IPS-15b (cell line): ENCODE results near the gene ZNF580.

Experiments
- H3K27me3 ChIP-seq: one replicate; pipeline ENCODE4 v1.6.1; 2013; ENCODE audit warnings: low read length; ENCODE audit not compliant: control insufficient read depth, insufficient read depth
- H3K36me3 ChIP-seq: one replicate; pipeline ENCODE4 v1.6.1; 2013; ENCODE audit warnings: low read length; ENCODE audit not compliant: control insufficient read depth, insufficient read depth
- H3K4me1 ChIP-seq: one replicate; pipeline ENCODE4 v1.6.1; 2013; ENCODE audit warnings: mild to moderate bottlenecking, low read length; ENCODE audit not compliant: control insufficient read depth, insufficient read depth
- H3K4me3 ChIP-seq: one replicate; pipeline ENCODE4 v1.5.1; 2013; ENCODE audit warnings: low read depth, low read length
- H3K9ac ChIP-seq: one replicate; pipeline ENCODE4 v1.6.1; 2013; ENCODE audit warnings: low read depth, mild to moderate bottlenecking, low read length
- H3K9me3 ChIP-seq: one replicate; pipeline ENCODE4 v1.6.1; 2013; ENCODE audit warnings: mild to moderate bottlenecking, low read length; ENCODE audit not compliant: control insufficient read depth, insufficient read depth

Gene ZNF580

GRCh38 chr19:55640577-55641425 is at the start of gene ZNF580:
Gene ZNF580, plus strand, starts transcription at chr19:55641002. Its CDS starts 1,507 bp downstream, at chr19:55642509.
- peaks cover 5% of the 10 kb centered on the region for H3K4me1 ChIP-seq
- no peaks in the 10 kb centered on the region for H3K27me3 ChIP-seq
- peak within 1 kb of the TSS; percentile 66 for H3K9ac ChIP-seq
- H3K9me3 ChIP-seq, result no peaks in the 10 kb centered on the region
- peaks cover 13% of the 10 kb centered on the region for H3K36me3 ChIP-seq
- peak within 1 kb of the TSS; percentile 85 for H3K4me3 ChIP-seq

- no peaks in the 10 kb centered on the region for H3K9me3 ChIP-seq
- no peak overlapping the region for H3K9ac ChIP-seq
- peaks cover 2% of the 10 kb centered on the region for H3K4me1 ChIP-seq
- H3K4me3 ChIP-seq, result no peak overlapping the region
- H3K27me3 ChIP-seq, result no peaks in the 10 kb centered on the region
- H3K36me3 ChIP-seq, result peaks cover 7% of the 10 kb centered on the region
Measured at GRCh38 chr19:55591555-55591954, 49.2 kb upstream of the ZNF580 start.

GRCh38 chr19:55592391-55593090 is 48.3 kb upstream of the ZNF580 start:
- H3K9me3 ChIP-seq, result no peaks in the 10 kb centered on the region
- no peak overlapping the region for H3K9ac ChIP-seq
- H3K27me3 ChIP-seq, result no peaks in the 10 kb centered on the region
- no peak overlapping the region for H3K4me3 ChIP-seq
- H3K4me1 ChIP-seq, result no peaks in the 10 kb centered on the region
- H3K36me3 ChIP-seq, result peaks cover 7% of the 10 kb centered on the region

GRCh38 chr19:55593096-55593772 is 47.6 kb upstream of the ZNF580 start:
- Histone ChIP-seq H3K4me1 (peaks cover under 1% of the 10 kb centered on the region), H3K4me3 (no peak overlapping the region), H3K36me3 (peaks cover 7% of the 10 kb centered on the region), H3K9ac (no peak overlapping the region), H3K27me3 (no peaks in the 10 kb centered on the region), H3K9me3 (no peaks in the 10 kb centered on the region)

GRCh38 chr19:55594996-55595545 is 45.7 kb upstream of the ZNF580 start:
- Histone ChIP-seq H3K4me1 (peaks cover 5% of the 10 kb centered on the region), H3K36me3 (peaks cover 7% of the 10 kb centered on the region)

GRCh38 chr19:55596304-55596703 is 44.5 kb upstream of the ZNF580 start:
- Histone ChIP-seq H3K9me3 (no peaks in the 10 kb centered on the region), H3K36me3 (peaks cover 7% of the 10 kb centered on the region), H3K4me1 (peaks cover 10% of the 10 kb centered on the region), H3K27me3 (no peaks in the 10 kb centered on the region), H3K4me3 (no peak overlapping the region), H3K9ac (no peak overlapping the region)

More at GRCh38 chr19:55594996-55595545, 45.7 kb upstream of the ZNF580 start:
- no peaks in the 10 kb centered on the region for H3K9me3 ChIP-seq
- H3K27me3 ChIP-seq, result no peaks in the 10 kb centered on the region
- no peak overlapping the region for H3K4me3 ChIP-seq
- no peak overlapping the region for H3K9ac ChIP-seq

GRCh38 chr19:55597501-55597921 is 43.3 kb upstream of the ZNF580 start:
- H3K9ac ChIP-seq, result peak overlapping the region; percentile 37
- peaks cover 3% of the 10 kb centered on the region for H3K36me3 ChIP-seq
- H3K9me3 ChIP-seq, result no peaks in the 10 kb centered on the region
- peak overlapping the region; percentile 61 for H3K4me3 ChIP-seq
- H3K4me1 ChIP-seq, result peaks cover 10% of the 10 kb centered on the region
- no peaks in the 10 kb centered on the region for H3K27me3 ChIP-seq

GRCh38 chr19:55598034-55598433 is 42.8 kb upstream of the ZNF580 start:
- peak overlapping the region; percentile 61 for H3K4me3 ChIP-seq
- no peaks in the 10 kb centered on the region for H3K9me3 ChIP-seq
- peaks cover 11% of the 10 kb centered on the region for H3K4me1 ChIP-seq
- no peak overlapping the region for H3K9ac ChIP-seq
- H3K27me3 ChIP-seq, result no peaks in the 10 kb centered on the region
- H3K36me3 ChIP-seq, result peaks cover 3% of the 10 kb centered on the region

GRCh38 chr19:55598719-55599467 is 41.9 kb upstream of the ZNF580 start:
- peaks cover 3% of the 10 kb centered on the region for H3K36me3 ChIP-seq

GRCh38 chr19:55599468-55599841 is 41.3 kb upstream of the ZNF580 start, which contains the start of gene FIZ1:
Gene FIZ1, minus strand, starts transcription at chr19:55599517. Its CDS starts 1,652 bp downstream, at chr19:55597865.
- peaks cover 3% of the 10 kb centered on the region for H3K36me3 ChIP-seq
- no peaks in the 10 kb centered on the region for H3K9me3 ChIP-seq
- H3K27me3 ChIP-seq, result no peaks in the 10 kb centered on the region
- peak within 1 kb of the TSS; percentile 97 for H3K4me3 ChIP-seq
- H3K4me1 ChIP-seq, result peaks cover 16% of the 10 kb centered on the region
- peak within 1 kb of the TSS; percentile 98 for H3K9ac ChIP-seq

More at GRCh38 chr19:55598719-55599467, 41.9 kb upstream of the ZNF580 start:
- H3K4me3 ChIP-seq, result peak overlapping the region; percentile 97
- H3K27me3 ChIP-seq, result no peaks in the 10 kb centered on the region
- H3K9me3 ChIP-seq, result no peaks in the 10 kb centered on the region
- H3K4me1 ChIP-seq, result peaks cover 16% of the 10 kb centered on the region
- peak overlapping the region; percentile 98 for H3K9ac ChIP-seq
